Naive B cell (primary cell): ENCODE results near the gene DNM3. TPM values are rescaled to one million over a fixed set of nuclear protein-coding genes. Genes with fewer than 3 reads are reported as not detected.

ENCODE experiments used
- ATAC-seq, 2 donors: fragments of 150-1000 bp; cut with Tn5 transposase; 2 replicates each; pipeline ENCODE4 v1.10.0; 2021; ENCODE audit warnings: low read depth in 2 of 2, mild to moderate bottlenecking in 2 of 2, moderate library complexity in 2 of 2
- DNase-seq: peaks from one replicate; pipeline ENCODE4 v3.0.0; 2022
- H3K27ac Mint-ChIP-seq, 6 donors: one replicate each; pipeline ENCODE4 v1.8.0; 2020 to 2022; ENCODE audit warnings: mild to moderate bottlenecking in 6 of 6, mixed read lengths in 6 of 6, moderate library complexity in 5 of 6, inconsistent platforms in 2 of 6
- H3K27me3 Mint-ChIP-seq, 3 donors: one replicate each; pipeline ENCODE4 v1.8.0; 2021 to 2022; ENCODE audit warnings: mixed read lengths in 3 of 3, mild to moderate bottlenecking in 1 of 3
- H3K36me3 Mint-ChIP-seq, 2 donors: one replicate each; pipeline ENCODE4 v1.8.0; 2020 to 2022; ENCODE audit warnings: mixed read lengths in 2 of 2, inconsistent platforms in 1 of 2, mild to moderate bottlenecking in 1 of 2
- H3K4me1 Mint-ChIP-seq, 3 donors: one replicate each; pipeline ENCODE4 v1.8.0; 2020 to 2022; ENCODE audit warnings: mixed read lengths in 3 of 3, inconsistent platforms in 1 of 3, mild to moderate bottlenecking in 1 of 3, moderate library complexity in 1 of 3
- H3K4me3 Mint-ChIP-seq, 8 donors: one replicate each; pipeline ENCODE4 v1.8.0; 2020 to 2022; ENCODE audit warnings: mild to moderate bottlenecking in 8 of 8, mixed read lengths in 8 of 8, moderate library complexity in 8 of 8, inconsistent platforms in 2 of 8
- H3K9me3 Mint-ChIP-seq, 7 donors: one replicate each; pipeline ENCODE4 v1.8.0; 2020 to 2022; ENCODE audit warnings: mixed read lengths in 7 of 7, mild to moderate bottlenecking in 5 of 7, inconsistent platforms in 2 of 7, moderate library complexity in 1 of 7
- polyA plus RNA-seq, 6 donors: library from polyadenylated mRNA; unstranded; fragments of 300-500 nt; fragmentation: Illumina TruSeq; gene quantifications; one replicate each; pipeline ENCODE4 v1.2.3, GENCODE V29; 2021; ENCODE audit warnings: low read depth in 6 of 6

DNM3 gene
- polyA plus RNA-seq, 6 donors from 2014 or later: 0.32 to 6.6 (median 0.57) TPM

DNA sequence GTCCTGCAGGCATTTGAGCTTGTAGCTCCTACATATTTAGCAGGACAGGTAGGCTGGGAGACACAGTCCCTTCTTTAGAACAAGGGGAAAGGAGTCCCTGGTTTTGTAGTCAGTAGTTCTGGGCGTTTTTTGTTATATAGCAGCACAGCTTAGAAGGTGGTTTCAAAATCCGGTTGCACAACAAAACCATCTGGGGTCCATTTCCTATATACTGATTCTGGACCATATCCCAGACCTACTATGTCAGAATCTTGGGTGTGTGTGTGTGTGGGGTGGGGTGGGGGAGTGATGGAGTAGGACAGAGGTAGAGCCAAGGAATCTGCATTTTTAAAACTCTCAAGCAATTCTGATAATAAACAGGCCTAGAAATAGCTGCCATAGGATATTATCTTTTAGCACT is 38.3 kb upstream of the DNM3 start:
- peaks cover 20 to 25% (median 24%) of the 10 kb centered on the region in 3 donors for H3K4me1 Mint-ChIP-seq
- no peak overlapping the region for H3K4me3 Mint-ChIP-seq
- H3K27ac Mint-ChIP-seq: no peak overlapping the region
- no peak for DNase-seq
- ATAC-seq: no peak
- H3K27me3 Mint-ChIP-seq: no peaks in the 10 kb centered on the region
- no peaks in the 10 kb centered on the region for H3K9me3 Mint-ChIP-seq
- H3K36me3 Mint-ChIP-seq: peaks cover 0 to 8% of the 10 kb centered on the region in 2 donors

DNA sequence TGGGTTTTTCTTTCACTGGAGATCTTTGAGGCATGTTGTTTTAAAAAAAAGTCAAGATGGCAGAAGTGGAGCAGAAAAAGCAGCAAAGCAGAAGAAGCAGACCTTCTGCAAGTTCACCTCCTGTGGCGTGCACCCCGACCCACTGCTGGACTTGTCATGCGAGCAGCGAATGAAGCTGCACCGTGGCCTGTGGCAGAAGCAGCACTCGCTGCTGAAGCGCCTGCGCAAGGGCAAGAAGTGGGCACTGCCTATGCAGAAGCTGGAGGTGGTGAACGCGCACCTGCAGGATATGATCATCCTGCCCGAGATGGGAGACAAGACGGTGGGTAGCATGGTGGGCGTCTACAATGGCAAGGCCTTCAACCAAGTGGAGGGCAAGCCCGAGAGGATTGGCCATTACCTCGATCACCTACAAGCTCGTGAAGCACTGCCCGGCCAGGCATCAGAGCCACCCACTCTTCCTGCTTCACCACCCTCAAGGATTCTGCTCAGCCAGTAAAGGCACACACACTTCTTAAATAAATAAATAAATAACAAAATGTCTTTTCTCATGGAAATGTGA is 37.8 kb upstream of the DNM3 start:
- ATAC-seq (no peak), DNase-seq (no peak)
- no peaks in the 10 kb centered on the region for H3K9me3 Mint-ChIP-seq
- H3K4me1 Mint-ChIP-seq: peaks cover 20 to 24% (median 22%) of the 10 kb centered on the region in 3 donors
- H3K36me3 Mint-ChIP-seq: peaks cover 0 to 4% of the 10 kb centered on the region in 2 donors
- H3K4me3 Mint-ChIP-seq: no peak overlapping the region
- no peaks in the 10 kb centered on the region for H3K27me3 Mint-ChIP-seq
- H3K27ac Mint-ChIP-seq: no peak overlapping the region

DNA sequence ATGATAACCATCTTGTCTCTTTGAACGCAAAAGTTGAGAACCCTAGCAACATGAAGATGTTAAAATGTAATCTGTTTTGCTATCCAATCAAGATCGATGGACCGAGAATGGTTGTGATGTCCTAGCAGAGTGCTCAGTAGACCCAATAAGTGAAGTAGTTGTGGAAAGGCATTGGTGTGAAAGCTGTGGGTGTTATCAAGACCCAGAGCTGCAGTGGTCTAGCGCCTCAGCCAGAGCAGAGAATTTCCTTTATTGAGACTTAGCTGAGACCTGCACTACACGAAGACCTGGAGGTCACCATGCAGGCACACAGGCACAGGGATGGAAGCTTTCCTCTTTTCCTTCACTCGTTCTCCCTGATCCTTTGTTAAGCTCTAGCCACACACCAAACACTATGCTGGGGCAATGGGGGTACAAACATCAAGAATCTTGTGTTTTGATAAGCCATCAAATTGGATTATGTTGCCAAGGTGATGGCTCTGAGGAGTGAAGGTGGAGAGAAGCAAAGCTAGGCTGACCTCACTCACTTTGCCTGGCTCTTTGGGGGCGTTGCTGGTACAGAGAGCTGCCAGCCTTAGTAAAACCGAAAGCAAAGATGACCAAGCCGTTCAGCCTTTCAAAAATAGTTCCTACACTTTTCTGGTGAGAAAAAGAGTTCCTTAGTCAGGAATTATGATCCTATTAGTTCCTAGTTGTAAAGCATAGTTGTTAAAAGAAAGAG is 35.7 kb upstream of the DNM3 start:
- H3K27me3 Mint-ChIP-seq: no peaks in the 10 kb centered on the region
- H3K9me3 Mint-ChIP-seq: no peaks in the 10 kb centered on the region
- ATAC-seq (peak; percentile 46 to 58), DNase-seq (no peak)
- peaks cover 20 to 24% (median 21%) of the 10 kb centered on the region in 3 donors for H3K4me1 Mint-ChIP-seq
- peak overlapping the region in 6 of 8 donors; percentile 23 to 70 (median 50) for H3K4me3 Mint-ChIP-seq
- peaks cover 0 to 8% of the 10 kb centered on the region in 2 donors for H3K36me3 Mint-ChIP-seq
- peak overlapping the region in 3 of 6 donors; percentile 47 to 87 (median 51) for H3K27ac Mint-ChIP-seq

DNA sequence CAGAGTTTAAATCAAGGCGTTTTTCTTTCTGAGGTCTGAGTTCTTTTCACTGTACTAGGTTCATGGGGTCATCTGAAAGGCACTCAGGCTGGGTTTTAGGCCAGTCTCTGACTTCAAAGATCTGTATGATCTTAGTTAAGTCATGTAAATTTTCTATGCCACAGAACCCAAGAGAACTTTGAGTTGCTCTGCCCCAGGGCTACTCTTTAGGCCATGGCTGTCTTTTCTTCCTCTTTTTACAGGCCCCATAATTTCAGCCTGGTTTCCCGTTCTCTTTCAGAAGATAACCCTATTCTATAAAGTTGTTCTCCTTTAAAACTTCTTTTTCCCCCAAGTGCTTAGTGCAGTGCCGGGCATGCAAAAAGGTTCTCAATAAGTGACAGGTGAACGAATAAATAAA is 33.7 kb upstream of the DNM3 start:
- H3K27me3 Mint-ChIP-seq: no peaks in the 10 kb centered on the region
- peak overlapping the region in 1 of 6 donors; percentile 16 for H3K27ac Mint-ChIP-seq
- ATAC-seq: peak; percentile 30 to 44
- no peak overlapping the region for H3K4me3 Mint-ChIP-seq
- no peaks in the 10 kb centered on the region for H3K9me3 Mint-ChIP-seq
- peaks cover 17 to 21% (median 21%) of the 10 kb centered on the region in 3 donors for H3K4me1 Mint-ChIP-seq
- H3K36me3 Mint-ChIP-seq: peaks cover 0 to 12% of the 10 kb centered on the region in 2 donors
- no peak for DNase-seq

DNA sequence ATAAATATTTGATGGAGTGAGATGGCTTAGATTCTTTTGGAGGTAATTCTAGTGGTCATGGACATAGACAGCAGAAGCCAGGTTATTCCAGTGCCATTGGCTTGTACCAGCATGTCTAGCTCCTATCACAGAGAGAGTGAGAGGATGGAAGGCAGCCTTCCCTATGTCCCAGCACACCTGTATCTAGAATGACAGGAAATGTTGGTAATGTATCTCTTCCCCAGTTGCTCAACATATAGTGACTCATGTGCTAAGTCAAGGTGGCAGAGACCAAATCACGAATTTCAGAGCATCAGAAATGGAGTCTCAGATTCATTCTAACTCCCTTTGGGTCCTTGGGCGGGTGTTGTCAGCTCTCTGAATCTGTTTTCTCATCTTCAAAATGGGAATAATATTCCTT is 31.5 kb upstream of the DNM3 start:
- Mint-ChIP-seq H3K27ac (no peak overlapping the region), H3K36me3 (peaks cover 0 to 12% of the 10 kb centered on the region in 2 donors), H3K4me3 (no peak overlapping the region), H3K4me1 (peaks cover 17 to 21% (median 21%) of the 10 kb centered on the region in 3 donors), H3K27me3 (no peaks in the 10 kb centered on the region), H3K9me3 (no peaks in the 10 kb centered on the region)
- ATAC-seq: no peak
- no peak for DNase-seq

DNA sequence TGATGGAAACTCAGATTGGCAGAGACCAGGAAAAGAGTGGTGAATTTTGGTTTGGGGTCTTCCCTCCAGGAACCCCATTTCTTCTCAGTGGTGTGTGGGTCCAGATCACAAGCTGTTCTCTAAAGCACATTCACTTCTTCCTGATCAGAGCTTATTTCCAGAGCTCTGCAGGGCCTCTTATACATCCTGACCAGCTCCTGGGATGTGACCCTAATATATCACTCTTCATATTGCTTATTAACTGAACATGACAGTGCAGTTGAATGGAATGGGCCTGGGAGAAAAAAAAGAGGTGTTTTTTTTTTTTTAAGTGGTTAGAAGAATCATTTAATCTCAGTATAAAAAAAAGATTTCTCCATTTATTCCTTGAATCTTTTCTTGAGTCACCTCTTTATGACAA is 29.6 kb upstream of the DNM3 start:
- H3K4me3 Mint-ChIP-seq: no peak overlapping the region
- no peaks in the 10 kb centered on the region for H3K9me3 Mint-ChIP-seq
- peaks cover 0 to 12% of the 10 kb centered on the region in 2 donors for H3K36me3 Mint-ChIP-seq
- DNase-seq (no peak), ATAC-seq (no peak)
- H3K27ac Mint-ChIP-seq: no peak overlapping the region
- H3K4me1 Mint-ChIP-seq: peaks cover 7 to 11% (median 10%) of the 10 kb centered on the region in 3 donors
- no peaks in the 10 kb centered on the region for H3K27me3 Mint-ChIP-seq

DNA sequence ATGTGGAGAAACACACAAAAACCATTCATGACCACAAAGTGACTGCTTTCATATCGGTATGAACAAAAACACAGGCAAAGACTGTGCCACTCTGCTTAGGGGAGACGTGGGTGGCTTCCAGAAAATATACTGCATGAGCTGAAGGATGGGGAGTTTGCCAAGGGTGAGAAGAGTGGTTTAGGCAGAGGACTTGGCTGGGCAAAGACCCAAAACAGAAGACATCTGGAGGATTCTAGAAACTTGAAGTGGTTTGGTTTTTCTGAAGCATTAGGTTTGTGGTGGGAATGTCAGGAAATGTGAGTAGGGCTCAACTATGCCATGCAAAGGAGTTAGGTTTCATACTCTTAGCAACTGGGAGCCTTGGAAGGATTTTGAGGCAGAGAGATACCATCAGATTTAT is 26.6 kb upstream of the DNM3 start:
- Mint-ChIP-seq H3K27me3 (no peaks in the 10 kb centered on the region), H3K4me3 (no peak overlapping the region), H3K27ac (no peak overlapping the region), H3K9me3 (no peaks in the 10 kb centered on the region), H3K36me3 (peaks cover 0 to 12% of the 10 kb centered on the region in 2 donors), H3K4me1 (no peaks in the 10 kb centered on the region)
- ATAC-seq (no peak), DNase-seq (no peak)

DNA sequence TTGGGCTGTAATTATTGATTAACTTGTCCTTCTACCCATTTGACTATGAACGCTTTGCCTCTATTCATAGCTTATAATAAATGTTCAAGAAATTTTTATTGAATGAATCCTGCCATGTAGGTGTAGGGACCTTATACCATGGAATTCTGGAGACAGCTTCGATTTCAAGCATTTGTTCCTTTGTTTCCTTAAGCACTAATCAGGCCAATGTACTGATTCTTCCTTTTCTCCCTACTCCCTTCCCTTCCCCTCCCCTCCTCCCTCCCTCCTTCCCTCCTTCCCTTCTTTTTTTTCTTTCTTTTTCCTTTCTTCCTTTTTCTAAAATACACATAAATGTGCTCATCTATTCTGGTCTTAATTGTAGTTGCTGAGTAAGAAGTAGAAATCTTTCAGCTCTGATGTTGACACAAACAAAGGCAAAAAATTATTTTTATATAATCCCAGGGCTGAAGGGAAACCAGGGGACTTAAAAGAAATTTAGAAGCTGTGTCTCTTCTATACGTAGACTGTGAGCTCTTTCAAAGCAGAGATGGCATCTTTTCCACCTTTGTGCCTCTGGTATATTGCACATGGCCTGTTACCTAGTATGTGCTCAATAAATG is 24.9 kb upstream of the DNM3 start:
- DNase-seq (no peak), ATAC-seq (no peak)
- Mint-ChIP-seq H3K9me3 (no peaks in the 10 kb centered on the region), H3K4me1 (no peaks in the 10 kb centered on the region), H3K27me3 (no peaks in the 10 kb centered on the region), H3K27ac (no peak overlapping the region), H3K4me3 (no peak overlapping the region), H3K36me3 (peaks cover 0 to under 1% of the 10 kb centered on the region in 2 donors)

DNA sequence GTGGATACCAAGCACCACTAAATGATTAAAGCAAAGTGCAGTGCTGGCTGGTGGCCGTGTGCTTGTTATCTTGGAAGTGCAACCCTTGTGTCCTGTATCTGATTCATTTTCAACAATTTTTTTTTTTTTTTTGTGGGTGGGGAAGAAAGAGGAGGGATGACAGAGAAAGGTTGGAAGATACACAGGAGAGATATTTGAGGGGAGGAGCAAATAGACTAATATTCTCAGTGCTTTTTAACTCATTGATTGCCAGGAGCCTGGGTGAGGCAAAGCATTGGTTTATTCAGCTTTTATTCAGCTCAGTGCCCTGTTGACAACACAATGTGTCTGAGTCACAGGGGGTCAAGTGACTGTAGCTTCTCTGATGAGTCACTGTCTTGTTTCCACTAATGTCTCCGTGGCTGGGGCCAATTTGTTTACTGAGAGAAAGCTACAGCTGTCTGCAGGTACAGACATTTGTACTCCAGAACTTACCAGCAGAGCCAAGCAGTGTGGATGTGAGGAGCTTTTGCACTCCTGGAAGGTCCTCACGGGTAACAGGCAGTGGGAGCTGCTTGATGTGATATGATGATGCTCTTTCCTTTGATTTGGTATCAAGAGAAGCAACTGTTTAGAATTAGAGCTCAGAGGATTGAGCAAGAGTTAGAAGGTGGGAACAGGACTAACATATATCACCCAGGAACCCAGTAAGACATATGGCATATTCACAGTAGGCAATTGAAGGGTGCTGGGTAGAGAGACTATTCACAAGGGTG is 23.6 kb upstream of the DNM3 start:
- Mint-ChIP-seq H3K4me3 (no peak overlapping the region), H3K9me3 (no peaks in the 10 kb centered on the region), H3K36me3 (no peaks in the 10 kb centered on the region), H3K27me3 (no peaks in the 10 kb centered on the region), H3K27ac (no peak overlapping the region), H3K4me1 (no peaks in the 10 kb centered on the region)
- no peak for ATAC-seq
- DNase-seq: no peak

DNA sequence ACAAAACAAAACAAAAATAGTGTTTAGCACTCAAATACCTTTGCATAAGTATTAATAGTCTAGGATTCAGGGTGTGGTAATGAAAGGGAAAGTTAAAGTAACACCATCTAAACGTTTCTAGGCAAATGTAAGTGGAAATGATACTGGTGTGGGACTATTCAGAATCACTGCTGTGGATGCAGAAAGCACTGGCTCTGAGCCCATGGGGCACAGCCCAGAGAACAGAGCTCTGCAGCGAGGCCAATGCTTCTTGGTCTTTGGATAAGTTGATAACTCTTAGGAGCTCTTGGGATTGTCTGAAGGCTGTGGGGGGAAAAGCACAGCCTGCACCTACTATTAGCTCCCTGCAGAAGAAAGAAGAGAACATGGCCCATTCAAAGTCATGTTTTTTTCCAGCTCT is 21.4 kb upstream of the DNM3 start:
- peaks cover 2 to 6% (median 3%) of the 10 kb centered on the region in 7 donors for H3K9me3 Mint-ChIP-seq
- H3K4me3 Mint-ChIP-seq: no peak overlapping the region
- DNase-seq (no peak), ATAC-seq (no peak)
- no peaks in the 10 kb centered on the region for H3K4me1 Mint-ChIP-seq
- no peaks in the 10 kb centered on the region for H3K27me3 Mint-ChIP-seq
- H3K36me3 Mint-ChIP-seq: peaks cover 5 to 8% of the 10 kb centered on the region in 2 donors
- H3K27ac Mint-ChIP-seq: no peak overlapping the region

DNA sequence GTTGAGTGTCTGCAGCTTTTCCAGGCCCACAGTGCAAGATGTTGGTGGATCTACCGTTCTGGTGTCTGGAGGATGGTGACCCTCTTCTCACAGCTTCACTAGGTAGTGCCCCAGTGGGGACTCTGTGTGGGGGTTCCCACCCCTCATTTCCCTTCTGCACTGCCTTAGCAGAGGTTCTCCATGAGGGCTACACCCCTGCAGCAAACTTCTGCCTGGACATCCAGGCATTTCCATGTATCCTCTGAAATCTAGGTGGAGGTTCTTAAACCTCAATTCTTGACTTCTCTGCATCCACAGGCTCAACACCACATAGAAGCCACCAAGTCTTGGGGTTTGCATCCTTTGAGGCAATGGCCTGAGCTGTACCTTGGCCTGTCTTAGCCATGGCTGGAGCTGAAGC is 14.3 kb upstream of the DNM3 start:
- ATAC-seq (no peak), DNase-seq (no peak)
- H3K27me3 Mint-ChIP-seq: no peaks in the 10 kb centered on the region
- H3K4me3 Mint-ChIP-seq: no peak overlapping the region
- H3K4me1 Mint-ChIP-seq: no peaks in the 10 kb centered on the region
- peaks cover 37 to 40% of the 10 kb centered on the region in 2 donors for H3K36me3 Mint-ChIP-seq
- peaks cover 24 to 45% (median 41%) of the 10 kb centered on the region in 7 donors for H3K9me3 Mint-ChIP-seq
- no peak overlapping the region for H3K27ac Mint-ChIP-seq

DNA sequence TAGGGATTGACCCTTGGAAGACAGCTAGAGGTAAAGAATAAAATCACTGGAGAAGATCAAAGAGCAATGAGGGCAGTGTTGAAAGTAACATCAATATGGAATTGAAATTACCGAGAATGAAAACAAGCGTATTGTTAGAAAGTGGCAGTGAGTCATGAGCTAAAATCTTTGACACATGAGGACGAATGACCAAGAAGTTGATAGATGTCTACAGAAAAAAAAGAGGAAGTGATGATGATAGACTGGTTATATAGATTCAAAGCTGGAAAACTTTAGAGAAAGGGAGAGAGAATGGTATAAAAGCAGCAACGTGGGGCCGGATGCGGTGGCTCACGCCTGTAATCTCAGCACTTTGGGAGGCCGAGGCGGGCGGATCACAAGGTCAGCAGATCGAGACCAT is 12.5 kb upstream of the DNM3 start:
- DNase-seq: no peak
- Mint-ChIP-seq H3K4me1 (no peaks in the 10 kb centered on the region), H3K27ac (peak overlapping the region in 2 of 6 donors; percentile 1 to 31), H3K27me3 (no peaks in the 10 kb centered on the region), H3K4me3 (no peak overlapping the region), H3K36me3 (peaks cover 36 to 40% of the 10 kb centered on the region in 2 donors), H3K9me3 (peaks cover 24 to 45% (median 41%) of the 10 kb centered on the region in 7 donors)
- no peak for ATAC-seq

DNA sequence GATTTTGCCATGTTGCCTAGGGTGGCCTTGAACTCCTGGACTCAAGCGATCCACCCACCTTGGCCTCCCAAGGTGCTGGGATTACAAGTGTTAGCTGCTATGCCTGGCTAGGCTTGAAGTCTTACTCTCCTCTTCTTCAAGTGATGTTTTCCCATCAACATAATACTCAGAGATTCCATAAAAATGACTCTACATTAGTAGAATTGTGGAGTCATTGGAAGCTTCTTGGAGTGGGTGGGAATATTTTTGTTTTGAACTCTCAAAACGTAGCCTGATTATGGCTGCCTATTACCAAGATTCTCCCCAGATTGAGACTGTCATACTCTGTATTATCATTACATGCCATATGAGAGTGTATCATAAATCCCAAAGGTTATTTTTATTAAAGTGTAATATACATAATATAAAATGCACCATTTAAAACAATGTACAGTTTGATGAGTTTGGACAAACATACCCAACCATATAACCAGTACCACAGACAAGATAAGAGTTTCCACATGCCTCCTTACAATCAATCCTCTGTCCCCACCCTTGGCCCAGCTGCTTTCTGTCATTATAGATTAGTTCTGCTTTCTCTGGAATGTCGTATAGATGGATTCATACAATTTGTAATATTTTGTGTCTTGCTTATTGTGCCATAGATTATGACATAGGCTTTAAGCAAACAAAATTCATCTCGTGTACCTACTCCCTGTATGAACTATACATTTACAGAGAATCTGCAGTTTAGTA is 8.0 kb upstream of the DNM3 start:
- Mint-ChIP-seq H3K27ac (no peak overlapping the region), H3K27me3 (no peaks in the 10 kb centered on the region), H3K4me1 (no peaks in the 10 kb centered on the region), H3K36me3 (peaks cover 5 to 7% of the 10 kb centered on the region in 2 donors), H3K4me3 (no peak overlapping the region), H3K9me3 (peaks cover 5 to 9% (median 6%) of the 10 kb centered on the region in 7 donors)
- DNase-seq (no peak), ATAC-seq (no peak)
